ENCODE data around the gene ZNF777. TPM values are rescaled to one million over a fixed set of nuclear protein-coding genes. Genes with fewer than 3 reads are reported as not detected.

ZNF777 gene
- total RNA-seq, 1 experiment from 2014 or later, result 15.6 TPM

GRCh38 chr7:149427893-149428292 lies 33.0 kb downstream of the ZNF777 start:
- no peaks in the 10 kb centered on the region for H4K20me1 ChIP-seq (ENCODE audit: control insufficient read depth, insufficient read depth, insufficient read length)
- no peaks in the 10 kb centered on the region for H3K4me1 ChIP-seq (ENCODE audit: insufficient read depth, low read length)
- no peaks in the 10 kb centered on the region for H3K9me3 ChIP-seq (ENCODE audit: control insufficient read depth, low read depth, low read length)
- no peak overlapping the region for H3K27ac ChIP-seq (ENCODE audit: insufficient read length, low read depth, low read length)
- no peak overlapping the region for H3K4me3 Mint-ChIP-seq
- no peaks in the 10 kb centered on the region for H3K79me2 ChIP-seq (ENCODE audit: insufficient read depth, low read length)
- H2BK12ac ChIP-seq (ENCODE audit: insufficient read length, low read depth, low read length), result no peak overlapping the region
- H4K91ac ChIP-seq (ENCODE audit: insufficient read length, low read depth, low read length), result no peak overlapping the region
- H3K4ac ChIP-seq (ENCODE audit: low read depth, low read length), result no peak overlapping the region
- H4K8ac ChIP-seq (replicated peaks; ENCODE audit: insufficient read length, low read depth, low read length), result no peak overlapping the region
- peaks cover 7 to 18% (median 13%) of the 10 kb centered on the region in 3 experiments; a peak in 5 of 7 replicates for H3K36me3 Mint-ChIP-seq (ENCODE audit: insufficient read depth in 1 of 3, low read depth in 3 of 3)
- no peak overlapping the region for H2AK5ac ChIP-seq (ENCODE audit: insufficient read length, low read length)
- no peak overlapping the region for H2BK15ac ChIP-seq (ENCODE audit: low read depth, low read length)
- TF ChIP-seq CTCF (conservative IDR thresholded peaks at IDR 0.05), result no peak
- no peak overlapping the region for H3K14ac ChIP-seq (ENCODE audit: insufficient read depth, low read length)
- H3K27me3 ChIP-seq (ENCODE audit: insufficient read depth, low read length), result no peaks in the 10 kb centered on the region
- peaks cover 14% of the 10 kb centered on the region for H3K27me3 Mint-ChIP-seq (ENCODE audit: low read depth)
- no peak overlapping the region for H2BK20ac ChIP-seq (ENCODE audit: low read depth, low read length, poor library complexity, severe bottlenecking)
- no peak overlapping the region for H2BK5ac ChIP-seq (ENCODE audit: insufficient read length, low read length)
- no peaks in the 10 kb centered on the region for H3K79me1 ChIP-seq (ENCODE audit: insufficient read depth, low read depth, low read length, poor library complexity, severe bottlenecking)
- no peak overlapping the region for H4K5ac ChIP-seq (ENCODE audit: insufficient read length, low read depth, low read length)
- H2AFZ ChIP-seq (ENCODE audit: low read length), result no peak overlapping the region
- H3K23ac ChIP-seq (ENCODE audit: insufficient read length, low read depth, low read length), result no peak overlapping the region
- no peaks in the 10 kb centered on the region for H3K4me1 Mint-ChIP-seq
- H3K9ac ChIP-seq (ENCODE audit: extremely low read depth, insufficient read length, low read length), result no peak overlapping the region
- no peaks in the 10 kb centered on the region for H3K9me3 Mint-ChIP-seq
- no CpG with 5 or more reads among the region's 2 CpGs for WGBS (ENCODE audit: extremely low coverage, insufficient read length, low lambda C conversion rate)
- H3K56ac ChIP-seq (ENCODE audit: insufficient read length, low read depth, low read length), result no peak overlapping the region
- DNase-seq, result no peak
- H3T11ph ChIP-seq (ENCODE audit: low read length), result no peak overlapping the region
- H3K27ac Mint-ChIP-seq, result no peak overlapping the region
- no peaks in the 10 kb centered on the region for H3K23me2 ChIP-seq (ENCODE audit: insufficient read length, low read depth, low read length, poor library complexity, severe bottlenecking)
- no peak overlapping the region for H2BK120ac ChIP-seq (ENCODE audit: low read depth, low read length, poor library complexity, severe bottlenecking)
- H3K18ac ChIP-seq (ENCODE audit: insufficient read length, low read depth, low read length), result no peak overlapping the region
- no peak overlapping the region for H3K4me2 ChIP-seq (ENCODE audit: insufficient read depth, insufficient read length, low read length)

Data from H9 (cell line).